Measurements from ENCODE around the gene TRMT44.
A peak's percentile ranks its signal among the peaks of the same experiment; 100 is the strongest.

The TRMT44 gene

DNA sequence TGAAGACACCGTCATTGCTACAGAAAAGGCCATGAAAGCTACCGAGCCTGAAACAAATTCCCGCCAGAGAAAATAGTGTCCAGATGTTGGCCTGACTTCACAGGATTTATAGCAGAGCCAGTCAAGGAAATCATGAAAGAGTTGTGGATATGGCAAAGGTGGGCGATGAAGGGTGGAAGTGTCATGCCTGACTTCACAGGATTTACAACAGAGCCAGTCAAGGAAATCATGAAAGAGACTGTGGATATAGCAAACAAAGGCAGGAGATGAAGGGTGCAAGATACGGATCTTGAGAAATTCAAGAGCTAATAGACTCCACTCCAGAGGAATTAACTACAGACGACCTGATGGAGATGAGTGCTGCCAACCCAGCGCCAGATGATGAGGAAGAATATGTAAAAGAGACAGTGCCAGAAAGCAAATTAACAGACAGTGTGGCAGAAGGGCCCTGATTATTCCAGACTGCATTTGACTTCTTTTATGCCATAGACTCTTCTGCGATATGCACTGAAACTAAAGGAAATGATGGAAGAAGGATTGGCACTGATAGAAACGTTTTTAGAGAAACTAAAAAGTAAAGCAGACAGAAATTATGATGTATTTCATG lies 17.2 kb downstream of the TRMT44 start:
- Histone ChIP-seq H3K4me1 (peaks cover 2% of the 10 kb centered on the region), H3K4me3 (no peak overlapping the region), H3K36me3 (replicated peaks) (peaks cover 43% of the 10 kb centered on the region), H3K27me3 (ENCODE audit: low read depth) (no peaks in the 10 kb centered on the region), H3K9me3 (no peaks in the 10 kb centered on the region)
- in situ Hi-C loops (cut with MboI; ENCODE audit: low sequenced_read_pairs), result no loop called here
- DNase-seq (ENCODE audit: low spot score in 2 of 2), result no peak

DNA sequence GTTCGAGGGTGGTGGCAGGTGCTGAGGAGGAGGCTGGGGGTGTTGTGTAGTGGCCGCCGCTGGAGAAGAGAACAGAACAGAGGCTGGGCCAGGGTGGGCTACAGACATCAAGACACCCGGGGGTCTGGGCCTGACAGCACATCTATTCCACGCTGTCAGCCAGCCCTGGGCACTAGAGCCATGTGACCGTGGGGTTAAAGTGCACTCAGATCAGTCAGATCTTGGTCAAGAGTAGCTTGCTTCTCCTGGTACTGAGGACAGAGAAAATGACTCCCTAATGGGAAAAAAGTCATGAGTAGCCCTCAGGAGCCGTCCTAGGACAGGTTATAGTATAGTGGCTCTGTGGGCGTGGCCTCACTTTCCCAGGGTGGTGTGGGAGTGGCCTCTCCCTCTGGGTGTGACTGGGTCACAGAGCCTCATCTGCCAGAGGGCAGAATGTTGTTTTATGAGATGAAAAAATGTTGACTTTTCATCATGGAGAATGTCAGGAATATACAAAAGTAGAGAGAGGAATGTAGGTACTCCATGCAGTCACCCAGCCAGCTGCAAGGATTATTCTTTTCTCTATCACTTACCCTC lies 19.4 kb downstream of the TRMT44 start:
- H3K4me3 ChIP-seq, result no peak overlapping the region
- peaks cover 12% of the 10 kb centered on the region for H3K4me1 ChIP-seq
- peaks cover 34% of the 10 kb centered on the region for H3K36me3 ChIP-seq (replicated peaks)
- no peaks in the 10 kb centered on the region for H3K27me3 ChIP-seq (ENCODE audit: low read depth)
- in situ Hi-C loops (cut with MboI; ENCODE audit: low sequenced_read_pairs), result no loop called here
- H3K9me3 ChIP-seq, result no peaks in the 10 kb centered on the region
- peak in 1 of 2 experiments; percentile 43 for DNase-seq (ENCODE audit: low spot score in 2 of 2)

- Histone ChIP-seq H3K27me3 (ENCODE audit: low read depth) (no peaks in the 10 kb centered on the region), H3K9me3 (no peaks in the 10 kb centered on the region), H3K4me1 (peaks cover 12% of the 10 kb centered on the region), H3K36me3 (replicated peaks) (peaks cover 34% of the 10 kb centered on the region), H3K4me3 (no peak overlapping the region)
- no peak for DNase-seq (ENCODE audit: low spot score in 2 of 2)
- in situ Hi-C loops (cut with MboI; ENCODE audit: low sequenced_read_pairs), result no loop called here
Measured at GRCh38 chr4:8461086-8461485, 20.5 kb downstream of the TRMT44 start.

DNA sequence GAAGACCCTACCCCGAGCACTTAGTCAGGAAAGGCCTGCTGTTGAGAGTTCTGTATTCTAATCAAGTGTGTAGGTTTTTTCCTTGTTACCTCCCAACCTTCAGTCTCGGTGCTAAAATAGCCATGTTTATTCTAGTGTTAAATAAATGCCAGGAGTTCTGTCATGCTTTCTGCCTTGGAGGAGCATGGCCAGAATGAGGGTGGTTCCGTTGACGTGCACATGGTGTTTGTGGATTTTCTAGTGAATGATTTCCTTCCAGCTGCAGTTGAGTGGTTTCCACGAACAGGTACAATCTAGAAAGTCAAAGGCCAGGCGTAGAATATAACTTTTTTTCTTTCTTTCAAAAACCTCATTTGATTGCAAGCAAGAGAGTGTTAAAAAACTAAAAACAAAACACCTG lies 21.0 kb downstream of the TRMT44 start:
- Histone ChIP-seq H3K4me3 (no peak overlapping the region), H3K27me3 (ENCODE audit: low read depth) (no peaks in the 10 kb centered on the region), H3K9me3 (no peaks in the 10 kb centered on the region), H3K36me3 (replicated peaks) (peaks cover 34% of the 10 kb centered on the region), H3K4me1 (peaks cover 12% of the 10 kb centered on the region)
- no peak for DNase-seq (ENCODE audit: low spot score in 2 of 2)
- in situ Hi-C loops (cut with MboI; ENCODE audit: low sequenced_read_pairs), result no loop called here

GRCh38 chr4:8463811-8464210 lies 23.2 kb downstream of the TRMT44 start:
- Histone ChIP-seq H3K27me3 (ENCODE audit: low read depth) (no peaks in the 10 kb centered on the region), H3K36me3 (replicated peaks) (peaks cover 34% of the 10 kb centered on the region), H3K9me3 (no peaks in the 10 kb centered on the region), H3K4me1 (peaks cover 12% of the 10 kb centered on the region), H3K4me3 (no peak overlapping the region)
- no peak for DNase-seq (ENCODE audit: low spot score in 2 of 2)
- in situ Hi-C loops (cut with MboI; ENCODE audit: low sequenced_read_pairs), result no loop called here

DNA sequence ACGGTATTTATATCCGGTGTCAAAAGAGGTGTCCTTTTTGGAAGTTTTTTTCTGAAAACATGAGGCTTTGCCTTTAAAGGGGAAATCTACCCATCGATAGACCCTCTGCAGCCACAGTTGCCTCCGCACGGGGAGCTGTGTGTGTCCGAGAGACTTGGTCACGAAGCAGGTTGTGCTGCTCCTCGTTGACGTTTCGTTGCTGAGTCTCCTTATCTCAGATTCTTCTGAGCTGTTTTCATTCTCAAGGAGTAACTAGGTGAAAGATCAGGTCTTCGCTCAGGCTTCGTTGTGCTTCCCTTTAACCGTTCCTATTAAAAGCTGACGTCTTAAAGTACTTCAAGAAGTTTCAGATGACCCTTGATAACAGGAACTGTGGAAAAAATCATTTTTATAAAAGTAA lies 23.8 kb downstream of the TRMT44 start:
- Histone ChIP-seq H3K27me3 (ENCODE audit: low read depth) (no peaks in the 10 kb centered on the region), H3K36me3 (replicated peaks) (peaks cover 38% of the 10 kb centered on the region), H3K4me1 (peaks cover 12% of the 10 kb centered on the region), H3K4me3 (no peak overlapping the region), H3K9me3 (no peaks in the 10 kb centered on the region)
- in situ Hi-C loops (cut with MboI; ENCODE audit: low sequenced_read_pairs), result no loop called here
- no peak for DNase-seq (ENCODE audit: low spot score in 2 of 2)

- Histone ChIP-seq H3K27me3 (ENCODE audit: low read depth) (no peaks in the 10 kb centered on the region), H3K9me3 (no peaks in the 10 kb centered on the region), H3K4me1 (peaks cover 12% of the 10 kb centered on the region), H3K36me3 (replicated peaks) (peaks cover 43% of the 10 kb centered on the region), H3K4me3 (no peak overlapping the region)
- no peak for DNase-seq (ENCODE audit: low spot score in 2 of 2)
- in situ Hi-C loops (cut with MboI; ENCODE audit: low sequenced_read_pairs), result no loop called here
Measured at GRCh38 chr4:8465615-8466611, 25.3 kb downstream of the TRMT44 start.

- H3K36me3 ChIP-seq (replicated peaks), result peaks cover 40% of the 10 kb centered on the region
- no peak for DNase-seq (ENCODE audit: low spot score in 2 of 2)
- in situ Hi-C loops (cut with MboI; ENCODE audit: low sequenced_read_pairs), result no loop called here
- no peaks in the 10 kb centered on the region for H3K27me3 ChIP-seq (ENCODE audit: low read depth)
- no peak overlapping the region for H3K4me3 ChIP-seq
- no peaks in the 10 kb centered on the region for H3K9me3 ChIP-seq
- peaks cover 12% of the 10 kb centered on the region for H3K4me1 ChIP-seq
Measured at GRCh38 chr4:8467016-8467415, 26.4 kb downstream of the TRMT44 start.

GRCh38 chr4:8468746-8469535 lies 28.4 kb downstream of the TRMT44 start:
- peak; percentile 49 to 81 for DNase-seq (ENCODE audit: low spot score in 2 of 2)
- peaks cover 37% of the 10 kb centered on the region for H3K36me3 ChIP-seq (replicated peaks)
- in situ Hi-C loops (cut with MboI; ENCODE audit: low sequenced_read_pairs), result no loop called here

GRCh38 chr4:8469550-8469949 lies 29.0 kb downstream of the TRMT44 start:
- DNase-seq (ENCODE audit: low spot score in 2 of 2), result no peak
- Histone ChIP-seq H3K27me3 (ENCODE audit: low read depth) (no peaks in the 10 kb centered on the region), H3K9me3 (no peaks in the 10 kb centered on the region), H3K4me3 (no peak overlapping the region), H3K36me3 (replicated peaks) (peaks cover 32% of the 10 kb centered on the region), H3K4me1 (no peaks in the 10 kb centered on the region)
- in situ Hi-C loops (cut with MboI; ENCODE audit: low sequenced_read_pairs), result no loop called here

More at GRCh38 chr4:8468746-8469535, 28.4 kb downstream of the TRMT44 start:
- Histone ChIP-seq H3K4me3 (no peak overlapping the region), H3K4me1 (no peaks in the 10 kb centered on the region), H3K9me3 (no peaks in the 10 kb centered on the region), H3K27me3 (ENCODE audit: low read depth) (no peaks in the 10 kb centered on the region)

DNA sequence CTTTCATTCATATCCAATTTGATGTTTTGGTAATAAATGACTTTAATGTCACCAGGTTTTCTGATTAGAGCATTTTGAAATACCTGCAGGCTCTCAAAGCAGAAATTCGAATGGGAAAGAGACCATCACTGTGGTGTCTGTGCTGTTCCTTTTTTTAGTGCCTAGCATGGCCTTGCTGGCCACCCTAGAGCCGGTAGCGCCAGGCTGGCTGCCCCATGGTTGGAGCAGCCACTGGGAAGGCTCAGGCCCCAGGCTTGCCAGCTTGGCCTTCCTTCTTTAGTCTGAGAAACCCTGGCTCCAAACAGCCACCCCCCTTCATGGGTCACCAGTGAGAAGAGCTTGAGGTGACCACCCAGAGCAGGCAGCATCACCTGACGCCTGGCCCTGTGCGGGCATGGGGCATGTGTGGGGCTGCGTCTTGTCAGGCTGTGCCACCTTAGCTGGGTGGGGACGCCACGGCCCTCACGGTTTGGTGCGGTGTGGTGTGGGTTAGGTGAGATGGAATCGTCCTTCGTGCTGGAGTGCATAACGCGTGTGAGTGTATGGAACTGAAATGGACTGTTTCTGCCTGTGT lies 30.0 kb downstream of the TRMT44 start:
- Histone ChIP-seq H3K9me3 (no peaks in the 10 kb centered on the region), H3K36me3 (replicated peaks) (peaks cover 23% of the 10 kb centered on the region), H3K27me3 (ENCODE audit: low read depth) (no peaks in the 10 kb centered on the region), H3K4me3 (no peak overlapping the region), H3K4me1 (no peaks in the 10 kb centered on the region)
- DNase-seq (ENCODE audit: low spot score in 2 of 2), result no peak
- in situ Hi-C loops (cut with MboI; ENCODE audit: low sequenced_read_pairs), result loop anchor here (10.0 kb wide), 1 partner anchor 124 kb away; the partner anchor contains the start of gene CPZ

DNA sequence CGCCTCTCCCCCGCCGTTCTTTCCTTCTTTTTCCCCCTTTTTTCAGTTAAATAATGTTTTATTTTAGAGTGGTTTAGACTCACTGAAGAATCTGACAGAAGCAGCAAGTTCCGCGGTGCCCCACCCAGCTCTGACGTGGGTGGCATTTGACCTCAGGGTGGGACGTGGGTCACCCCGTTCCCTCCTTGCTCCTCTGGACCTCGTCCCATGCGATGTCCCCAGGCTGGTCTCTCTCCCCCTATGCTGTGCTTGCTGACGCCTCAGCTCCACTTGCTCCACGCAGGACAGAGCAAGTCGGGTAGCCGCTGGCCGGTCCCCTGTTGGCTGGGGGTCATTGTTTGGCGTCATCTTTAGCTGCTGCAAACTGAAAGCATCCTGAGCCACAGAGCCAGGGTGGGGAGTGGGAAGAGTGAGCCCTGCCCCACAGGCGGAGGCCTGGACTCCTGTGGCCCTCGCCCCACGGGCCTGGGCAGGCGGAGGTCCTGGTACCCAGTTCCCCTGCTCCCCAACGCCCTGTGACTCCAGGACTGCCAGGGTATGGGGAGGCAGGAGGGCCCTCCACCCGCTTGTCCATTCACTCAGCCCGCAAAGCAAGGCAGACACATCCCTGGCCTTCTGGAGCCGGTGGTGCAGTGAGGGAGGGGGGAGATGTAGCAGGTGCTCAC lies 30.8 kb downstream of the TRMT44 start:
- H3K27me3 ChIP-seq (ENCODE audit: low read depth), result no peaks in the 10 kb centered on the region
- no peak overlapping the region for H3K4me3 ChIP-seq
- peaks cover 23% of the 10 kb centered on the region for H3K36me3 ChIP-seq (replicated peaks)
- no peaks in the 10 kb centered on the region for H3K4me1 ChIP-seq
- H3K9me3 ChIP-seq, result no peaks in the 10 kb centered on the region
- in situ Hi-C loops (cut with MboI; ENCODE audit: low sequenced_read_pairs), result loop anchor here (10.0 kb wide), 1 partner anchor 123 kb away; the partner anchor contains the start of gene CPZ
- no peak for DNase-seq (ENCODE audit: low spot score in 2 of 2)
